H1 (cell line): ENCODE results near the gene EVA1B. TPM values are rescaled to one million over a fixed set of nuclear protein-coding genes. Genes with fewer than 3 reads are reported as not detected.

Experiments
- CTCF ChIA-PET: fragments of 300-600 bp; sonication (Branson Sonifier 250); formaldehyde crosslinking; loops from one replicate; lab custom pipeline; 2021; ENCODE audit not compliant: partially characterized antibody; lab: Charles Lee
- POLR2A ChIA-PET: fragments of 300-600 bp; sonication (Branson Sonifier 250); formaldehyde crosslinking; loops from one replicate; lab custom pipeline; 2021; ENCODE audit warnings: inconsistent platforms; ENCODE audit not compliant: partially characterized antibody; lab: Charles Lee
- DNase-seq, 2 experiments: peaks; one replicate each; pipeline versions ENCODE4 v3.0.0 to v3.0.0-alpha.2; 2010 to 2022; ENCODE audit warnings: low spot score in 2 of 2, low read depth in 1 of 2, mixed read lengths in 1 of 2
- FAIRE-seq: peaks from 2 replicates; lab custom pipeline; 2011; peaks lifted over from hg19 to GRCh38; lab: Jason Lieb, UNC
- H2AFZ ChIP-seq: 2 replicates; pipeline ENCODE4 v1.8.1; 2012; ENCODE audit warnings: low read length, inconsistent platforms
- H2AK5ac ChIP-seq: 2 replicates; pipeline ENCODE4 v1.6.1; 2013; ENCODE audit warnings: low read depth, low read length
- H2BK120ac ChIP-seq: replicated peaks from 2 replicates; pipeline ENCODE3; 2013; ENCODE audit warnings: low read depth, low read length, inconsistent platforms
- H2BK12ac ChIP-seq: 2 replicates; pipeline ENCODE4 v1.6.1; 2013; ENCODE audit warnings: low read depth, low read length
- H2BK15ac ChIP-seq: 2 replicates; pipeline ENCODE4 v1.6.1; 2013; ENCODE audit warnings: low read length
- H2BK20ac ChIP-seq: 2 replicates; pipeline ENCODE4 v1.6.1; 2013; ENCODE audit warnings: low read length
- H2BK5ac ChIP-seq: 2 replicates; pipeline ENCODE4 v1.6.1; 2013; ENCODE audit warnings: low read depth, low read length
- H3K14ac ChIP-seq: 2 replicates; pipeline ENCODE4 v1.6.1; 2013; ENCODE audit warnings: inconsistent platforms; ENCODE audit not compliant: insufficient read length
- H3K18ac ChIP-seq: 2 replicates; pipeline ENCODE4 v1.6.1; 2013; ENCODE audit warnings: low read length; ENCODE audit errors: extremely low read depth
- H3K23ac ChIP-seq: 2 replicates; pipeline ENCODE4 v1.6.1; 2013; ENCODE audit warnings: inconsistent platforms; ENCODE audit not compliant: insufficient read length
- H3K23me2 ChIP-seq: 2 replicates; pipeline ENCODE4 v1.6.1; 2013; ENCODE audit warnings: low read depth, low read length
- H3K27ac ChIP-seq: 2 replicates; pipeline ENCODE4 v1.6.1; 2011; ENCODE audit warnings: low read depth, low read length, inconsistent platforms
- H3K27me3 ChIP-seq, 4 experiments: replicated peaks in 1 of 4; 1 replicate in 1 of 4; 2 replicates in 3 of 4; pipeline versions ENCODE4 v1.6.1 to v1.8.1; 2011 to 2013; ENCODE audit warnings: low read length in 3 of 4, mild to moderate bottlenecking in 3 of 4, inconsistent platforms in 2 of 4, mixed read lengths in 2 of 4, moderate library complexity in 1 of 4; ENCODE audit not compliant: control insufficient read depth in 3 of 4, insufficient read depth in 3 of 4; ENCODE audit errors: extremely low read depth in 1 of 4
- H3K36me3 ChIP-seq, 4 experiments: 2 replicates each; pipeline versions ENCODE4 v1.6.1 to v1.8.1; 2011 to 2013; ENCODE audit warnings: mild to moderate bottlenecking in 4 of 4, low read length in 3 of 4, moderate library complexity in 2 of 4, control low read depth in 1 of 4, inconsistent platforms in 1 of 4; ENCODE audit not compliant: insufficient read depth in 4 of 4, control insufficient read depth in 2 of 4
- H3K4ac ChIP-seq: replicated peaks from 2 replicates; pipeline ENCODE3; 2013; ENCODE audit warnings: low read length, low read depth, mixed read lengths, inconsistent platforms; ENCODE audit not compliant: insufficient read length
- H3K4me1 ChIP-seq, 4 experiments: replicated peaks in 1 of 4; 1 replicate in 1 of 4; 2 replicates in 3 of 4; pipeline versions ENCODE4 v1.6.1 to v1.8.1; 2011 to 2013; ENCODE audit warnings: low read length in 3 of 4, inconsistent platforms in 2 of 4, mixed read lengths in 1 of 4; ENCODE audit not compliant: insufficient read depth in 4 of 4, control insufficient read depth in 3 of 4
- H3K4me2 ChIP-seq, 2 experiments: 2 replicates each; pipeline versions ENCODE4 v1.6.1 to v1.8.1; 2011 to 2013; ENCODE audit warnings: low read depth in 2 of 2, low read length in 2 of 2, control low read depth in 1 of 2, inconsistent platforms in 1 of 2, mild to moderate bottlenecking in 1 of 2; ENCODE audit not compliant: insufficient read depth in 1 of 2
- H3K4me3 ChIP-seq, 4 experiments: fragments of 200-600, 300-600 bp in 1 of 4; sonication (generic), shearing (Covaris generic), sonication (Bioruptor Twin) in 1 of 4; 2 replicates each; pipeline versions ENCODE4 v1.5.1 to v1.8.1; 2011 to 2016; ENCODE audit warnings: low read length in 4 of 4, low read depth in 3 of 4, control low read depth in 2 of 4, inconsistent platforms in 2 of 4, mild to moderate bottlenecking in 2 of 4, mixed read lengths in 1 of 4, moderate library complexity in 1 of 4; ENCODE audit not compliant: insufficient read depth in 2 of 4; ENCODE audit errors: extremely low read depth in 1 of 4
- H3K56ac ChIP-seq: replicated peaks from 2 replicates; pipeline ENCODE3; 2013; ENCODE audit warnings: low read depth, mild to moderate bottlenecking, mixed read lengths, low read length, inconsistent platforms; ENCODE audit not compliant: insufficient read length
- H3K79me1 ChIP-seq: 2 replicates; pipeline ENCODE4 v1.6.1; 2013; ENCODE audit warnings: low read depth, low read length, control low read depth
- H3K79me2 ChIP-seq, 2 experiments: 2 replicates each; pipeline versions ENCODE4 v1.6.1 to v1.8.1; 2012 to 2013; ENCODE audit warnings: low read length in 2 of 2, mild to moderate bottlenecking in 2 of 2, inconsistent platforms in 1 of 2; ENCODE audit not compliant: insufficient read depth in 2 of 2, control insufficient read depth in 1 of 2
- H3K9ac ChIP-seq, 4 experiments: replicated peaks in 1 of 4; 1 replicate in 1 of 4; 2 replicates in 3 of 4; pipeline versions ENCODE4 v1.6.1 to v1.8.1; 2011 to 2013; ENCODE audit warnings: low read depth in 3 of 4, low read length in 3 of 4, control low read depth in 2 of 4, mild to moderate bottlenecking in 2 of 4, moderate library complexity in 2 of 4, inconsistent platforms in 1 of 4; ENCODE audit errors: extremely low read depth in 1 of 4
- H3K9me3 ChIP-seq, 2 experiments: 2 replicates each; pipeline versions ENCODE4 v1.6.1 to v1.8.1; 2012 to 2013; ENCODE audit warnings: mild to moderate bottlenecking in 2 of 2, moderate library complexity in 2 of 2, control low read depth in 1 of 2, inconsistent platforms in 1 of 2, low read depth in 1 of 2, low read length in 1 of 2, mixed read lengths in 1 of 2; ENCODE audit not compliant: insufficient read depth in 2 of 2
- H4K20me1 ChIP-seq, 2 experiments: replicated peaks in 1 of 2; 2 replicates each; pipeline versions ENCODE3 to v1.8.1; 2011 to 2013; ENCODE audit warnings: inconsistent platforms in 2 of 2, low read length in 2 of 2, mild to moderate bottlenecking in 1 of 2; ENCODE audit not compliant: insufficient read depth in 2 of 2, control insufficient read depth in 1 of 2
- H4K5ac ChIP-seq: 2 replicates; pipeline ENCODE4 v1.6.1; 2013; ENCODE audit warnings: low read length, low read depth, mixed read lengths, inconsistent platforms; ENCODE audit not compliant: insufficient read length
- H4K8ac ChIP-seq: 2 replicates; pipeline ENCODE4 v1.8.0; 2013; ENCODE audit warnings: mild to moderate bottlenecking, moderate library complexity, low read length, inconsistent platforms; ENCODE audit not compliant: insufficient read depth; ENCODE audit errors: extremely low read depth
- H4K91ac ChIP-seq: replicated peaks from 2 replicates; pipeline ENCODE3; 2013; ENCODE audit warnings: low read length, mixed read lengths, inconsistent platforms; ENCODE audit not compliant: insufficient read length
- EP300 ChIP-seq, 2 experiments: IDR thresholded peaks; 1 replicate in 1 of 2; 2 replicates in 1 of 2; pipeline ENCODE4 v1.6.1; 2011 to 2012; ENCODE audit warnings: low read depth in 2 of 2, low read length in 2 of 2, mild to moderate bottlenecking in 2 of 2, borderline replicate concordance in 1 of 2, inconsistent platforms in 1 of 2, moderate library complexity in 1 of 2
- EZH2 ChIP-seq: fragments of 200-600 bp; sonication (generic); IDR thresholded peaks from 2 replicates; pipeline ENCODE4 v1.7.1; 2012; ENCODE audit warnings: low read depth, mild to moderate bottlenecking, moderate library complexity, low read length, inconsistent platforms; ENCODE audit not compliant: severe bottlenecking
- HDAC2 ChIP-seq, 2 experiments: fragments of 300-600 bp in 1 of 2; sonication (generic) in 1 of 2; IDR thresholded peaks; 2 replicates each; pipeline ENCODE4 v1.6.1; 2011 to 2012; ENCODE audit warnings: low read depth in 2 of 2, low read length in 2 of 2, mild to moderate bottlenecking in 2 of 2, moderate library complexity in 2 of 2, borderline replicate concordance in 1 of 2, inconsistent platforms in 1 of 2
- MAFK ChIP-seq: IDR thresholded peaks from 2 replicates; pipeline ENCODE4 v1.6.1; 2012; ENCODE audit warnings: low read depth, mild to moderate bottlenecking, improper control_type of control experiment, low read length
- MAX ChIP-seq: IDR thresholded peaks from 2 replicates; pipeline ENCODE4 v1.6.1; 2012; ENCODE audit warnings: inconsistent platforms
- POLR2A ChIP-seq, 2 experiments: IDR thresholded peaks; 1 replicate in 1 of 2; 2 replicates in 1 of 2; pipeline ENCODE4 v1.6.1; 2011; ENCODE audit warnings: low read depth in 2 of 2, low read length in 2 of 2, mild to moderate bottlenecking in 2 of 2; ENCODE audit errors: control extremely low read depth in 1 of 2
- TCF12 ChIP-seq: IDR thresholded peaks from 2 replicates; pipeline ENCODE4 v1.6.1; 2011; ENCODE audit warnings: low read depth, mild to moderate bottlenecking, low read length
- WGBS, 2 experiments: shearing (Covaris generic) in 1 of 2; methylation state at CpG; one replicate each; pipeline versions ENCODE4 v1.1.6 to v1.1.7; 2013 to 2015; ENCODE audit warnings: low lambda C conversion rate in 2 of 2, mixed read lengths in 2 of 2, inconsistent platforms in 1 of 2, low coverage in 1 of 2, missing lambda C conversion rate in 1 of 2; ENCODE audit not compliant: insufficient replicate concordance in 2 of 2, insufficient coverage in 1 of 2, insufficient read length in 1 of 2; ENCODE audit errors: extremely low coverage in 1 of 2, missing lambda C conversion rate in 1 of 2; 5-methylcytosine and 5-hydroxymethylcytosine counted together
- polyA plus RNA-seq, 7 experiments: library from polyadenylated mRNA; depleted of rRNA in 3 of 7; stranded (reverse) in 5 of 7; unstranded in 2 of 7; fragments of >200 nt in 5 of 7; fragments of 200-250 nt in 2 of 7; gene quantifications; 1 replicate in 5 of 7; 2 replicates in 1 of 7; 4 replicates in 1 of 7; pipeline versions ENCODE4 v1.2.1 to v1.2.3, GENCODE V29; 2011 to 2013; ENCODE audit warnings: missing spikeins in 2 of 7, mixed read lengths in 2 of 7
- total RNA-seq: library from RNA; stranded (reverse); fragmentation: NEBNext Ultra II Directional; extraction: Animal tissue kit (Norgen Biotek cat#: 25700); gene quantifications from 2 replicates; pipeline ENCODE4 v1.2.1, GENCODE V29; 2021

Gene EVA1B
- total and polyA plus RNA-seq, 2 of the 8 experiments (the other 6 are each of a cell fraction or from before 2014, with no cell fraction given): 10.0 to 19.9 TPM

DNA sequence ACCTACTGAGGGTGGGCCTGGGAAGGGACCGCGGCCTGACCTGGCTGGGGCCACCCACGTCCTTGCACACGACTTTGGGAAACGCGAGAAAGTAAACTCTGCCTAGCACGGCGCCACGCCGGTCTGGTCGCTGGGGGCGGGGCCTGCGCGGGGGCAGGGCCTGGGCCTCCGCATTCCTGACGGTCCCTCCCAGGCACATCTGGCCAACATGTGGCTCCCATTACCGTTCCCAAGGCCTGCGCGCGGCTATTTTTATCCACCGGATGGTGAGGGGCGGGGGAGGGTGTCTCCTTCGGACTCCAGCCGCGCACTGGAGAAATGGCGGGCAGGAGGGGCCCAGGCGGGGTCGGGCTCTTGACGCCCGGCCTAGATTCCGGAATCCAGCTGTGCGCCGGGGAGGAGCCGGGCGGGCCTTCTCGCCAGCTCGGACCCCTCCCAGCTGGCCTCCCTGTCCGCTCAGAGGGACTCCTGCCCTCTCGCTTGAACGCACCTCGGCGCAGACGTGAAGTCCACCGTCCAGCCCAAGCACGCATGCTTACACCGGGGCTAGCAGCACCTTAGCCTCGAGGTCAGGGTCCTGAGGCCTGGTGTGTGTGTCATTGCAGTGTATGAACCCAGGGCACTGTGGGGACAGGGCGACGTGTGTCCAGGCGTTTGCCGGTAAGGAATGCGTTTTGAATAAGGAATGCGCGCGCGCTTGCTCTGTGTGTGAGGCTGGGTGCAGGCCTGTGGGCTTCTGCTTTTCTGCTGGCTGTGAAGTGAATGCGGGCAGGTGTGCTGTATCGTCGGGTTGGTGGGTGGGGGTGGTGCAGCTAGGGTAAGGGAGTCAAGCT is 2.1 kb downstream of the EVA1B start:
- peak; percentile 76 to 91 for DNase-seq
- no peak for FAIRE-seq
- peak overlapping the region; percentile 49 to 67 (median 54) for H3K4me3 ChIP-seq
- no peak overlapping the region; the same call in 1 of the 2 replicates for H2BK20ac ChIP-seq
- no peaks in the 10 kb centered on the region for H4K20me1 ChIP-seq
- H3K27ac ChIP-seq: no peak overlapping the region; the same call in 1 of the 2 replicates
- ChIA-PET POLR2A (interaction anchor here (0.7 to 9.3 kb wide), 20 partner anchors 10 to 225 kb away, joined by 3 to 130 read pairs (median 6); partner anchors contain the start of genes LSM10, MAP7D1, SH3D21 and STK40), CTCF (interaction anchor here (1.1 to 2.8 kb wide), 7 partner anchors 12 to 129 kb away, joined by 3 to 15 read pairs (median 5); partner anchors contain the start of gene OSCP1)
- no peaks in the 10 kb centered on the region; a peak in 1 of 8 replicates for H3K36me3 ChIP-seq
- 0 out of 2 replicates have a peak overlapping the region, but pooled peaks have one; percentile 6 for H2BK15ac ChIP-seq
- WGBS, 2 experiments: 3% methylated on average over 56 of the region's 59 CpGs; no CpG with 5 or more reads in 1 of the 2 experiments
- H4K8ac ChIP-seq: peak overlapping the region; percentile 76; the same call in 1 of the 2 replicates
- H2AFZ ChIP-seq: no peak overlapping the region; the same call in 1 of the 2 replicates
- H3K23me2 ChIP-seq: peaks cover 29% of the 10 kb centered on the region
- peak overlapping the region; percentile 79 to 88 for H3K4me2 ChIP-seq
- H3K27me3 ChIP-seq: peaks cover 0 to 39% (median 20%) of the 10 kb centered on the region in 4 experiments; a peak in 5 of 7 replicates
- peak overlapping the region; percentile 87; the same call in 1 of the 2 replicates for H2BK5ac ChIP-seq
- H2BK12ac ChIP-seq: peak overlapping the region; percentile 92
- no peak overlapping the region for H2AK5ac ChIP-seq
- no peaks in the 10 kb centered on the region for H3K9me3 ChIP-seq
- no peak overlapping the region for H3K23ac ChIP-seq
- no peaks in the 10 kb centered on the region for H3K79me1 ChIP-seq
- no peak overlapping the region for H2BK120ac ChIP-seq
- peaks cover 0 to 28% (median 16%) of the 10 kb centered on the region in 4 experiments; a peak in 6 of 7 replicates for H3K4me1 ChIP-seq
- H3K18ac ChIP-seq: peak overlapping the region; percentile 81
- H4K91ac ChIP-seq: peak overlapping the region; percentile 98
- peak overlapping the region in 3 of 4 experiments; percentile 1 to 48 (median 46); a peak in 4 of 7 replicates for H3K9ac ChIP-seq
- H4K5ac ChIP-seq: no peak overlapping the region
- H3K56ac ChIP-seq: peak overlapping the region; percentile 85
- no peaks in the 10 kb centered on the region for H3K79me2 ChIP-seq
- peak overlapping the region; percentile 92 for H3K4ac ChIP-seq
- no peak overlapping the region for H3K14ac ChIP-seq
- peak in 1 of 2 experiments; percentile 74; a peak in 2 of 3 replicates for TF ChIP-seq POLR2A (IDR thresholded peaks at IDR 0.05; ENCODE audit: control extremely low read depth in 1 of 2, low read depth in 2 of 2, low read length in 2 of 2)
- TF ChIP-seq MAX: peak; percentile 89
- TF ChIP-seq MAFK: no peak
- TF ChIP-seq EP300 (IDR thresholded peaks at IDR 0.05; ENCODE audit: borderline replicate concordance in 1 of 2, low read depth in 2 of 2, low read length in 2 of 2): 0 out of 3 replicates have a peak, but pooled peaks of 1 of the 2 experiments have one; percentile 64
- TF ChIP-seq TCF12: peak; percentile 96
- peak; percentile 46 to 79; a peak in 2 of 4 replicates for TF ChIP-seq HDAC2 (IDR thresholded peaks at IDR 0.05; ENCODE audit: borderline replicate concordance in 1 of 2, low read depth in 2 of 2, low read length in 2 of 2)
- TF ChIP-seq EZH2: peak; percentile 17
